IMR-90 (cell line): Measurements from ENCODE around the gene SUV39H1. TPM values are rescaled to one million over a fixed set of nuclear protein-coding genes. Genes with fewer than 3 reads are reported as not detected.

Experiments
- ATAC-seq: fragments of 200-7000 bp; cut with Tn5 transposase; 2 replicates; pipeline ENCODE4 v1.9.1; 2020; ENCODE audit warnings: low read depth, mild to moderate bottlenecking, moderate library complexity
- BruUV-seq: library from RNA; stranded (reverse); fragments of 400-500 nt; replicated peaks from 2 replicates; lab custom pipeline; 2021; lab: Mats Ljungman, UMichigan
- CTCF ChIA-PET: fragments of 300-600 bp; formaldehyde crosslinking; extraction: SDS; loops from one replicate; lab custom pipeline; 2021; ENCODE audit warnings: antibody characterized with exemption; lab: Yijun Ruan, JAX
- POLR2A ChIA-PET: fragments of 300-600 bp; sonication (Branson Sonifier 250); formaldehyde crosslinking; loops from one replicate; lab custom pipeline; 2022; ENCODE audit warnings: antibody characterized with exemption; ENCODE audit not compliant: unreplicated experiment; lab: Charles Lee
- DNase-seq: peaks from one replicate; pipeline ENCODE4 v3.0.0; 2013
- H2AFZ ChIP-seq: replicated peaks from 2 replicates; pipeline ENCODE3; 2013; ENCODE audit warnings: low read length, mild to moderate bottlenecking; ENCODE audit not compliant: poor library complexity
- H2AK5ac ChIP-seq: 2 replicates; pipeline ENCODE4 v1.6.1; 2013; ENCODE audit warnings: low read depth, low read length, inconsistent platforms
- H2AK9ac ChIP-seq: replicated peaks from 2 replicates; pipeline ENCODE3; 2013; ENCODE audit warnings: mild to moderate bottlenecking, low read depth, low read length, moderate library complexity; ENCODE audit not compliant: poor library complexity
- H2BK120ac ChIP-seq: 2 replicates; pipeline ENCODE4 v1.6.1; 2013; ENCODE audit warnings: low read depth, low read length, inconsistent platforms
- H2BK15ac ChIP-seq: 3 replicates; pipeline ENCODE4 v1.6.1; 2013; ENCODE audit warnings: low read depth, low read length, inconsistent platforms
- H2BK20ac ChIP-seq: 2 replicates; pipeline ENCODE4 v1.6.1; 2013; ENCODE audit warnings: low read depth, mild to moderate bottlenecking, inconsistent platforms, low read length, moderate library complexity
- H2BK5ac ChIP-seq: 2 replicates; pipeline ENCODE4 v1.6.1; 2013; ENCODE audit warnings: mild to moderate bottlenecking, low read depth, low read length, inconsistent platforms; ENCODE audit not compliant: poor library complexity, severe bottlenecking
- H3K14ac ChIP-seq: replicated peaks from 2 replicates; pipeline ENCODE4 v1.6.1; 2013; ENCODE audit warnings: low read depth, low read length, inconsistent platforms
- H3K18ac ChIP-seq: 2 replicates; pipeline ENCODE4 v1.6.1; 2013; ENCODE audit warnings: low read depth, low read length, control low read depth
- H3K23ac ChIP-seq: 2 replicates; pipeline ENCODE4 v1.6.1; 2013; ENCODE audit warnings: low read depth, low read length, inconsistent platforms
- H3K27ac ChIP-seq: 2 replicates; pipeline ENCODE4 v1.5.1; 2013; ENCODE audit warnings: mild to moderate bottlenecking, control low read depth, low read length; ENCODE audit not compliant: insufficient read depth
- H3K27me3 ChIP-seq: 2 replicates; pipeline ENCODE4 v1.6.1; 2013; ENCODE audit warnings: low read length; ENCODE audit not compliant: control insufficient read depth, insufficient read depth
- H3K36me3 ChIP-seq: 2 replicates; pipeline ENCODE4 v1.6.1; 2013; ENCODE audit warnings: low read length, mixed read lengths; ENCODE audit not compliant: control insufficient read depth, insufficient read depth
- H3K4ac ChIP-seq: 2 replicates; pipeline ENCODE4 v1.6.1; 2013; ENCODE audit warnings: low read depth, low read length, inconsistent platforms
- H3K4me1 ChIP-seq: 2 replicates; pipeline ENCODE4 v1.6.1; 2013; ENCODE audit warnings: low read length, mixed read lengths; ENCODE audit not compliant: control insufficient read depth, insufficient read depth
- H3K4me2 ChIP-seq: 2 replicates; pipeline ENCODE4 v1.6.1; 2013; ENCODE audit warnings: low read depth, mild to moderate bottlenecking, control low read depth, low read length, moderate library complexity
- H3K4me3 ChIP-seq: 2 replicates; pipeline ENCODE4 v1.5.1; 2013; ENCODE audit warnings: low read depth, mild to moderate bottlenecking, control low read depth, low read length, moderate library complexity; ENCODE audit not compliant: insufficient read depth
- H3K56ac ChIP-seq: 2 replicates; pipeline ENCODE4 v1.6.1; 2013; ENCODE audit warnings: low read length, inconsistent platforms; ENCODE audit not compliant: insufficient read depth; ENCODE audit errors: extremely low read depth
- H3K79me1 ChIP-seq, 2 experiments: 2 replicates each; pipeline ENCODE4 v1.6.1; 2013; ENCODE audit warnings: low read length in 2 of 2, inconsistent platforms in 1 of 2, low read depth in 1 of 2
- H3K9ac ChIP-seq: 2 replicates; pipeline ENCODE4 v1.6.1; 2013; ENCODE audit warnings: low read depth, low read length, control low read depth
- H3K9me1 ChIP-seq: 2 replicates; pipeline ENCODE4 v1.6.1; 2013; ENCODE audit warnings: low read length, inconsistent platforms; ENCODE audit not compliant: insufficient read depth
- H3K9me3 ChIP-seq: 2 replicates; pipeline ENCODE4 v1.6.1; 2013; ENCODE audit warnings: low read length; ENCODE audit not compliant: control insufficient read depth, insufficient read depth
- H4K20me1 ChIP-seq: 2 replicates; pipeline ENCODE4 v1.6.1; 2013; ENCODE audit warnings: low read length, inconsistent platforms; ENCODE audit not compliant: insufficient read depth
- H4K5ac ChIP-seq: 2 replicates; pipeline ENCODE4 v1.6.1; 2013; ENCODE audit warnings: mild to moderate bottlenecking, low read depth, low read length, control low read depth
- H4K8ac ChIP-seq, 2 experiments: 2 replicates each; pipeline ENCODE4 v1.6.1; 2013; ENCODE audit warnings: low read depth in 2 of 2, low read length in 2 of 2, control low read depth in 1 of 2, inconsistent platforms in 1 of 2
- H4K91ac ChIP-seq: 2 replicates; pipeline ENCODE4 v1.6.1; 2013; ENCODE audit warnings: low read depth, low read length, inconsistent platforms; ENCODE audit not compliant: insufficient read depth
- CEBPB ChIP-seq: IDR thresholded peaks from 2 replicates; pipeline ENCODE4 v1.6.1; 2012; ENCODE audit warnings: low read depth, low read length, improper control_type of control experiment
- POLR2A ChIP-seq: IDR thresholded peaks from 2 replicates; pipeline ENCODE4 v1.6.1; 2012; ENCODE audit warnings: mild to moderate bottlenecking, low read depth, low read length
- USF2 ChIP-seq: fragments of 150-350 bp; IDR thresholded peaks from 2 replicates; pipeline ENCODE4 v1.6.1; 2017; ENCODE audit warnings: mild to moderate bottlenecking, antibody characterized with exemption, low read length, low read depth
- WGBS, 2 experiments: methylation state at CpG; one replicate each; pipeline versions ENCODE4 v1.1.5 to v1.1.7; 2013; ENCODE audit warnings: missing lambda C conversion rate in 2 of 2; ENCODE audit not compliant: insufficient read length in 1 of 2; ENCODE audit errors: extremely low coverage in 2 of 2; 5-methylcytosine and 5-hydroxymethylcytosine counted together
- dilution Hi-C: fragments of 300-500 bp; cut with HindIII; formaldehyde crosslinking; loops from one replicate; pipeline ENCODE4 v1.14.3; 2018; ENCODE audit warnings: low sequenced_read_pairs; ENCODE audit not compliant: unreplicated experiment
- in situ Hi-C: fragments of 300-500 bp; cut with MboI; formaldehyde crosslinking; loops from 3 replicates; pipeline ENCODE4 v1.14.3; 2019; ENCODE audit warnings: low sequenced_read_pairs, inconsistent platforms, mixed read lengths
- intact Hi-C: fragments of 100-400 bp; cut with micrococcal nuclease; formaldehyde crosslinking; loops from 2 replicates; pipeline ENCODE4 v1.10.0; 2022
- polyA plus RNA-seq, 3 experiments: library from polyadenylated mRNA; depleted of rRNA; stranded (reverse); fragments of >200 nt; gene quantifications; 2 replicates each; pipeline ENCODE4 v1.2.3, GENCODE V29; 2012; ENCODE audit warnings: low replicate concordance in 1 of 3
- total RNA-seq: library from RNA; depleted of rRNA; stranded (reverse); fragments of >200 nt; gene quantifications from 2 replicates; pipeline ENCODE4 v1.2.3, GENCODE V29; 2012

SUV39H1 gene
- total and polyA plus RNA-seq, 2 of the 4 experiments (the other 2 are of a cell fraction) = 6.6 to 8.6 TPM

- Histone ChIP-seq H3K9ac (no peak overlapping the region), H3K27ac (no peak overlapping the region), H3K4me2 (no peak overlapping the region), H4K5ac (no peak overlapping the region), H2BK120ac (no peak overlapping the region), H2AK9ac (no peak overlapping the region), H4K8ac (no peak overlapping the region), H4K91ac (no peak overlapping the region), H2BK20ac (no peak overlapping the region), H3K79me1 (no peaks in the 10 kb centered on the region), H3K36me3 (no peaks in the 10 kb centered on the region), H3K4ac (no peak overlapping the region), H3K14ac (no peak overlapping the region), H3K9me1 (no peaks in the 10 kb centered on the region), H3K9me3 (no peaks in the 10 kb centered on the region), H4K20me1 (no peaks in the 10 kb centered on the region), H2BK5ac (no peak overlapping the region), H2AK5ac (no peak overlapping the region), H3K4me1 (no peaks in the 10 kb centered on the region), H2BK15ac (no peak overlapping the region), H3K27me3 (peaks cover 5% of the 10 kb centered on the region; the same call in 1 of the 2 replicates), H3K4me3 (no peak overlapping the region), H2AFZ (no peak overlapping the region), H3K56ac (no peak overlapping the region), H3K23ac (no peak overlapping the region), H3K18ac (no peak overlapping the region)
- ChIA-PET POLR2A (no interaction called here), CTCF (no interaction called here)
- DNase-seq (no peak), ATAC-seq (no peak)
- WGBS, 2 experiments = 75% methylated on average over 2 of the region's 12 CpGs; no CpG with 5 or more reads in 1 of the 2 experiments
- dilution Hi-C loops = no loop called here
- in situ Hi-C loops = no loop called here
- no TSS peak for BruUV-seq
- intact Hi-C loops = no loop called here
- TF ChIP-seq USF2 = no peak
- TF ChIP-seq CEBPB = no peak
- TF ChIP-seq POLR2A = no peak
These were observed 11.1 kb upstream of the SUV39H1 start for GRCh38 chrX:48685416-48685815.
